Measurements from ENCODE around the gene TALDO1. TPM values are rescaled to one million over a fixed set of nuclear protein-coding genes. Genes with fewer than 3 reads are reported as not detected.
A peak's percentile ranks its signal among the peaks of the same experiment; 100 is the strongest.

TALDO1 gene
- total and polyA plus RNA-seq, 2 donors (not counting 3 experiments of a cell fraction or from before 2014, with no cell fraction given), result 211 to 294 TPM

- H3K4me2 ChIP-seq (ENCODE audit: insufficient read depth, low read length), result no peak overlapping the region
- H3K4me3 ChIP-seq (replicated peaks in 1 of 3; ENCODE audit: insufficient read depth in 1 of 3, low read depth in 1 of 3, low read length in 3 of 3), result no peak overlapping the region
- no peaks in the 10 kb centered on the region for H3K9me3 ChIP-seq (replicated peaks; ENCODE audit: control insufficient read depth, insufficient read depth, low read length)
- ChIA-PET CTCF (no interaction called here), POLR2A (no interaction called here)
- BruUV-seq (replicated peaks), result no TSS peak
- no peaks in the 10 kb centered on the region for H3K79me2 ChIP-seq (ENCODE audit: control insufficient read depth, insufficient read depth, low read length)
- H3K9me1 ChIP-seq (replicated peaks; ENCODE audit: control insufficient read depth, extremely low read depth, insufficient read depth, low read length), result no peaks in the 10 kb centered on the region
- no peaks in the 10 kb centered on the region for H3K4me1 ChIP-seq (ENCODE audit: control insufficient read depth, extremely low read depth, insufficient read depth, low read length)
- FAIRE-seq (no peak), DNase-seq (ENCODE audit: low read depth, low spot score) (no peak)
- H4K20me1 ChIP-seq (replicated peaks; ENCODE audit: control insufficient read depth, extremely low read depth, insufficient read depth, low read length), result no peaks in the 10 kb centered on the region
- intact Hi-C loops (cut with micrococcal nuclease), result no loop called here
- no peaks in the 10 kb centered on the region for H3K36me3 ChIP-seq (ENCODE audit: control insufficient read depth in 2 of 2, extremely low read depth in 1 of 2, insufficient read depth in 2 of 2, low read length in 2 of 2)
- dilution Hi-C loops (cut with MboI; ENCODE audit: extremely low pct_ligation_motif_present, low sequenced_read_pairs), result no loop called here
- no peak for TF ChIP-seq POLR2A (IDR thresholded peaks at IDR 0.05; ENCODE audit: low read depth, low read length)
- TF ChIP-seq CTCF (IDR thresholded peaks at IDR 0.05; ENCODE audit: extremely low read depth in 1 of 2, insufficient read depth in 1 of 2, low read depth in 1 of 2, low read length in 2 of 2), result peak in 1 of 2 donors; percentile 23
- no peak for TF ChIP-seq EZH2 (IDR thresholded peaks at IDR 0.05; ENCODE audit: borderline replicate concordance, low read depth, low read length, severe bottlenecking)
- TF ChIP-seq POLR2AphosphoS5 (IDR thresholded peaks at IDR 0.05; ENCODE audit: insufficient read depth, low read depth, low read length), result no peak
- no peak for TF ChIP-seq FOS (IDR thresholded peaks at IDR 0.05; ENCODE audit: borderline replicate concordance, insufficient read depth, low read length)
- TF ChIP-seq JUN (IDR thresholded peaks at IDR 0.05; ENCODE audit: borderline replicate concordance, insufficient read depth, insufficient read length, low read depth), result no peak
- H3K27me3 ChIP-seq (ENCODE audit: control insufficient read depth in 2 of 2, insufficient read depth in 2 of 2, low read length in 2 of 2), result no peaks in the 10 kb centered on the region
- no peak overlapping the region for H2AFZ ChIP-seq (ENCODE audit: low read depth, low read length)
- no peak overlapping the region for H3K9ac ChIP-seq (replicated peaks; ENCODE audit: extremely low read depth, insufficient read depth, low read length)
- H3K27ac ChIP-seq (ENCODE audit: insufficient read depth, low read depth, low read length), result no peak overlapping the region
Observed at GRCh38 chr11:788009-788640, 40.9 kb downstream of the TALDO1 start.

Data from endothelial cell of umbilical vein (primary cell).